Endothelial cell of umbilical vein (primary cell): ENCODE results near the gene NUTM1. TPM values are rescaled to one million over a fixed set of nuclear protein-coding genes. Genes with fewer than 3 reads are reported as not detected.

ENCODE experiments used
- BruUV-seq: library from RNA; stranded (reverse); fragments of 400-500 nt; replicated peaks from 2 replicates; lab custom pipeline; 2021; lab: Mats Ljungman, UMichigan
- CTCF ChIA-PET: fragments of 300-600, 350-600 bp; sonication (Branson Sonifier 250); formaldehyde crosslinking; loops from one replicate; lab custom pipeline; 2021; ENCODE audit warnings: antibody characterized with exemption, inconsistent platforms; lab: Charles Lee
- POLR2A ChIA-PET: fragments of 300-600, 350-600 bp; sonication (Branson Sonifier 250); formaldehyde crosslinking; loops from one replicate; lab custom pipeline; 2021; ENCODE audit warnings: antibody characterized with exemption, inconsistent platforms; lab: Charles Lee
- DNase-seq: peaks from one replicate; pipeline ENCODE4 v3.0.0-alpha.2; 2011; ENCODE audit warnings: low read depth, low spot score
- FAIRE-seq: peaks from 2 replicates; lab custom pipeline; 2011; peaks lifted over from hg19 to GRCh38; lab: Jason Lieb, UNC
- H2AFZ ChIP-seq: 2 replicates; pipeline ENCODE4 v1.6.0; 2012; ENCODE audit warnings: low read depth, low read length, control low read depth, inconsistent platforms
- H3K27ac ChIP-seq: 2 replicates; pipeline ENCODE4 v1.5.1; 2011; ENCODE audit warnings: low read depth, mild to moderate bottlenecking, control low read depth, low read length, moderate library complexity; ENCODE audit not compliant: insufficient read depth
- H3K27me3 ChIP-seq, 2 experiments: 2 replicates each; pipeline versions ENCODE4 v1.6.0 to v1.6.1; 2011; ENCODE audit warnings: low read length in 2 of 2, mixed read lengths in 1 of 2; ENCODE audit not compliant: control insufficient read depth in 2 of 2, insufficient read depth in 2 of 2
- H3K36me3 ChIP-seq, 2 experiments: 2 replicates in 1 of 2; 3 replicates in 1 of 2; pipeline ENCODE4 v1.5.1; 2011; ENCODE audit warnings: low read length in 2 of 2, mild to moderate bottlenecking in 1 of 2, moderate library complexity in 1 of 2; ENCODE audit not compliant: control insufficient read depth in 2 of 2, insufficient read depth in 2 of 2; ENCODE audit errors: extremely low read depth in 1 of 2
- H3K4me1 ChIP-seq: 3 replicates; pipeline ENCODE4 v1.5.1; 2011; ENCODE audit warnings: mild to moderate bottlenecking, low read length; ENCODE audit not compliant: control insufficient read depth, insufficient read depth; ENCODE audit errors: extremely low read depth
- H3K4me2 ChIP-seq: 2 replicates; pipeline ENCODE4 v1.6.1; 2011; ENCODE audit warnings: low read length, control low read depth, mixed read lengths; ENCODE audit not compliant: insufficient read depth
- H3K4me3 ChIP-seq, 3 experiments: fragments of 200-600 bp in 1 of 3; sonication (generic), shearing (Covaris generic) in 1 of 3; replicated peaks in 1 of 3; 2 replicates each; pipeline ENCODE4 v1.5.1; 2011 to 2016; ENCODE audit warnings: control low read depth in 3 of 3, low read length in 3 of 3, mild to moderate bottlenecking in 2 of 3, inconsistent platforms in 1 of 3, low read depth in 1 of 3, moderate library complexity in 1 of 3; ENCODE audit not compliant: insufficient read depth in 1 of 3
- H3K79me2 ChIP-seq: 2 replicates; pipeline ENCODE4 v1.6.0; 2012; ENCODE audit warnings: low read length, inconsistent platforms; ENCODE audit not compliant: control insufficient read depth, insufficient read depth
- H3K9ac ChIP-seq: replicated peaks from 2 replicates; pipeline ENCODE3; 2011; ENCODE audit warnings: low read length, control low read depth; ENCODE audit not compliant: insufficient read depth; ENCODE audit errors: extremely low read depth
- H3K9me1 ChIP-seq: replicated peaks from 3 replicates; pipeline ENCODE4 v1.6.0; 2011; ENCODE audit warnings: mild to moderate bottlenecking, low read length; ENCODE audit not compliant: control insufficient read depth, insufficient read depth; ENCODE audit errors: extremely low read depth
- H3K9me3 ChIP-seq: replicated peaks from 2 replicates; pipeline ENCODE4 v1.5.1; 2012; ENCODE audit warnings: low read length, inconsistent platforms; ENCODE audit not compliant: control insufficient read depth, insufficient read depth
- H4K20me1 ChIP-seq: replicated peaks from 2 replicates; pipeline ENCODE3; 2011; ENCODE audit warnings: mild to moderate bottlenecking, low read length; ENCODE audit not compliant: control insufficient read depth, insufficient read depth; ENCODE audit errors: extremely low read depth
- CTCF ChIP-seq, 2 donors: IDR thresholded peaks; 1 replicate in 1 of 2; 2 replicates in 1 of 2; pipeline ENCODE4 v1.5.1; 2011; ENCODE audit warnings: low read length in 2 of 2, mild to moderate bottlenecking in 2 of 2, moderate library complexity in 2 of 2, control low read depth in 1 of 2, inconsistent platforms in 1 of 2, low read depth in 1 of 2; ENCODE audit not compliant: insufficient read depth in 1 of 2; ENCODE audit errors: extremely low read depth in 1 of 2
- EZH2 ChIP-seq: IDR thresholded peaks from 2 replicates; pipeline ENCODE4 v1.6.1; 2012; ENCODE audit warnings: borderline replicate concordance, low read depth, mild to moderate bottlenecking, moderate library complexity, low read length, inconsistent platforms; ENCODE audit not compliant: severe bottlenecking
- GATA2 ChIP-seq: IDR thresholded peaks from 2 replicates; pipeline ENCODE4 v1.7.0; 2011; ENCODE audit warnings: low read depth, mild to moderate bottlenecking, moderate library complexity, mixed read lengths, low read length; ENCODE audit not compliant: insufficient read length, insufficient read depth
- JUN ChIP-seq: IDR thresholded peaks from 2 replicates; pipeline ENCODE4 v1.6.1; 2011; ENCODE audit warnings: borderline replicate concordance, low read depth; ENCODE audit not compliant: insufficient read length, insufficient read depth
- MAX ChIP-seq: IDR thresholded peaks from 2 replicates; pipeline ENCODE4 v1.6.1; 2011; ENCODE audit not compliant: insufficient read depth, insufficient read length
- MYC ChIP-seq: IDR thresholded peaks from one replicate; pipeline ENCODE4 v1.6.1; 2011; ENCODE audit warnings: mild to moderate bottlenecking, low read depth, low read length
- POLR2A ChIP-seq: IDR thresholded peaks from 2 replicates; pipeline ENCODE4 v1.6.1; 2012; ENCODE audit warnings: low read depth, mild to moderate bottlenecking, control low read depth, low read length
- POLR2AphosphoS5 ChIP-seq: IDR thresholded peaks from 2 replicates; pipeline ENCODE4 v1.6.1; 2012; ENCODE audit warnings: low read depth, mild to moderate bottlenecking, control low read depth, low read length, moderate library complexity; ENCODE audit not compliant: insufficient read depth
- dilution Hi-C: fragments of 300-500 bp; cut with MboI; formaldehyde crosslinking; loops from one replicate; pipeline ENCODE4 v1.15.0; 2019; ENCODE audit warnings: low sequenced_read_pairs; ENCODE audit not compliant: extremely low pct_ligation_motif_present
- intact Hi-C: fragments of 100-400 bp; cut with micrococcal nuclease; formaldehyde crosslinking; loops from one replicate; pipeline ENCODE4 v1.10.0; 2022
- polyA plus RNA-seq, 4 experiments: library from polyadenylated mRNA; depleted of rRNA in 3 of 4; stranded (reverse) in 3 of 4; unstranded in 1 of 4; fragments of >200 nt; gene quantifications; 2 replicates each; pipeline versions ENCODE4 v1.2.1 to v1.2.3, GENCODE V29; 2011 to 2012; ENCODE audit warnings: missing spikeins in 1 of 4
- total RNA-seq: library from RNA; stranded (reverse); gene quantifications from 2 replicates; pipeline ENCODE4 v1.2.3, GENCODE V29; 2021

NUTM1 gene
- total and polyA plus RNA-seq, 2 donors (not counting 3 experiments of a cell fraction or from before 2014, with no cell fraction given), result not detected

- peaks cover 22% of the 10 kb centered on the region for H3K4me1 ChIP-seq
- intact Hi-C loops, result loop anchor here (1.0 to 2.0 kb wide), 9 partner anchors 23 to 304 kb away; partner anchors contain the start of genes GOLGA8A, GOLGA8B, KATNBL1 and NOP10
- H4K20me1 ChIP-seq, result no peaks in the 10 kb centered on the region
- peak; percentile 34 for DNase-seq
- H2AFZ ChIP-seq, result peak overlapping the region; percentile 97
- FAIRE-seq, result peak; percentile 72
- peaks cover 16% of the 10 kb centered on the region for H3K79me2 ChIP-seq
- CTCF ChIA-PET, result interaction anchor here (0.6 to 4.4 kb wide), 25 partner anchors 8 to 304 kb away, joined by 3 to 94 read pairs (median 7); partner anchors contain the start of genes EMC4, EMC7, KATNBL1 and NOP10
- H3K36me3 ChIP-seq, result peaks cover 0 to 2% of the 10 kb centered on the region in 2 experiments
- H3K27me3 ChIP-seq, result no peaks in the 10 kb centered on the region
- POLR2A ChIA-PET, result interaction anchor here (0.7 kb wide), 1 partner anchor 29 kb away, joined by 3 read pairs; the partner anchor contains the start of gene SLC12A6
- no peaks in the 10 kb centered on the region for H3K9me3 ChIP-seq
- peak overlapping the region; percentile 79 to 94 (median 83) for H3K4me3 ChIP-seq
- H3K9me1 ChIP-seq, result no peaks in the 10 kb centered on the region
- no TSS peak for BruUV-seq
- peak overlapping the region; percentile 60 for H3K9ac ChIP-seq
- no peak overlapping the region for H3K27ac ChIP-seq
- H3K4me2 ChIP-seq, result peak overlapping the region; percentile 80
- no peak for TF ChIP-seq MYC
- TF ChIP-seq EZH2, result no peak
- no peak for TF ChIP-seq CTCF (IDR thresholded peaks at IDR 0.05; ENCODE audit: extremely low read depth in 1 of 2, insufficient read depth in 1 of 2, low read depth in 1 of 2, low read length in 2 of 2)
- TF ChIP-seq JUN, result no peak
- TF ChIP-seq POLR2A, result no peak
- no peak for TF ChIP-seq POLR2AphosphoS5
- no peak for TF ChIP-seq GATA2
- TF ChIP-seq MAX, result no peak
- dilution Hi-C loops, result no loop called here
These were observed 23.4 kb downstream of the NUTM1 start for GRCh38 chr15:34366271-34367065.
